ENCODE measurements around the gene SLFN5.
"Not testable (repeated sequence)": the region's sequence is repeated elsewhere in the genome, so short reads cannot be mapped to it uniquely, and the experiment has no call there.

SLFN5 gene

DNA sequence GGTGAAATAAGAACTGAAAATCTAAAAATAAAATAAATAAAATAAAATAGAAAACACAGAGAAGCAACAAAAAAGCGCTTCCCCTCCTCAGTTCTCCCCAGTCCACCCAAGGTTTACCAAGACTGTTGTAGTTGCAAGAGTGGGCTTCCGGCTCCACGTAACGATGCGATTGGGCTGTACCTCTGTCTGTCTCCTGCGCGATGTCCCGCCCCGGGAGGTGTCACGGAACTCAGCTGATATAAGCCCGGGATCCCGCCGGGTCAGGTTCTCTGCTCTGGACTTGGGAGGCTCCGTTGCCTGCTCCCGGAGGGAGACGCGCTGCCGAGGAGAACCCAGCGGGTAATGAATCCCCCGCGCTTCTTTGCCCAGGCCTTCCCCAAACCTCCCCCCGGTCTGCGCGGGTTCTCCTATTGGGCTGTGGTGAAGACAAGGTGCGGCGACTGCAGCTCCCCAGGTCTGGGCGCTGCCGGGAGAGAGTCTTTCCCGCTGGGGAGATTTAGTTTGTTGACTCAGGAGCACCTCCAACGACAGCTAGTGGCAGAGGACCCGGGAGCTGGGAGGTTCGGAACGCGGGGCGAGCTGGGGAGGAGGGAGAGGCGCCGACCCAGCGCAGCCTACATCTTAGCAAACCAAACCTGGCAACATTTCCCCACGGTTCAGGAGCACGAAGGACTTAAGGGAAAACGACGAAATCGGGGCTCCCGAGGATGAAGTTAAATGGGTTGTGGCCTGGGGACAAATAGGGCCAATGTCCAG, at the start of gene SLFN5:
Gene SLFN5 (plus strand): TSS at position 268 of the 756 bp plus-strand sequence. CDS start 15,619 bp downstream, outside the sequence.
- DNase-seq: peak; percentile 98

DNA sequence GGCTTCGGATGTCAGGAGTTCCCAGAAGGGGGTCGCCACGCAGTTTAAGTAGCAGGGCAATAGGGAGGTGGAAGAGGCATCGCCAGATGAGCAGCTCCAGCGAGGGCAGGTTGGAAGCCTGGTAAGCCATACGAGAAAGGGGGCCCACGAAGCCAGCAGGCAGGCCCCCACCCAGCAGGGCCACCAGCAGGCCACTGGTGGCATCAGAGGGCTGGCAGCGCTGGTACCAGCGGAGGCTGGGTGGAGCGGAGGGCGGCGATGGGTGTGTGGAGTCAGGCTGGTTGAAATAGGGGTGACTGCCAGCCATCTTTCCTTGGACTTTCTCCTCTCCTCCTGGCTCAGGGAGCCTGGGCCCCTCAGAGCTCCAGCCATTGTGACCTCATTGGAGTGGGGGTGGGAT, 48.9 kb upstream of the SLFN5 start, which contains the start of gene SLC35G3:
Gene SLC35G3 (minus strand): TSS at position 393 of the 400 bp plus-strand sequence. CDS start 86 bp downstream, at position 307.
- not testable (repeated sequence) for DNase-seq

- DNase-seq: not testable (repeated sequence)
Measured at GRCh38 chr17:35195062-35195461, 47.8 kb upstream of the SLFN5 start.

DNA sequence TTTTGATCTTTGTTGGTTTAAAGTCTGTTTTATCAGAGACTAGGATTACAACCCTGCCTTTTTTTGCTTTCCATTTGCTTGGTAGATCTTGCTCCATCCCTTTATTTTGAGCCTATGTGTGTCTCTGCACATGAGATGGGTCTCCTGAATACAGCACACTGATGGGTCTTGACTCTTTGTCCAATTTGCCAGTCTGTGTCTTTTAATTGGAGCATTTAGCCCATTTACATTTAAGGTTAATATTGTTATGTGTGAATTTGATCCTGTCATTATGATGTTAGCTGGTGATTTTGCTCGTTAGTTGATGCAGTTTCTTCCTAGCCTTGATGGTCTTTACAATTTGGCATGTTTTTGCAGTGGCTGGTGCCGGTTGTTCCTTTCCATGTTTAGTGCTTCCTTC, 40.3 kb upstream of the SLFN5 start:
- DNase-seq: not testable (repeated sequence)

DNA sequence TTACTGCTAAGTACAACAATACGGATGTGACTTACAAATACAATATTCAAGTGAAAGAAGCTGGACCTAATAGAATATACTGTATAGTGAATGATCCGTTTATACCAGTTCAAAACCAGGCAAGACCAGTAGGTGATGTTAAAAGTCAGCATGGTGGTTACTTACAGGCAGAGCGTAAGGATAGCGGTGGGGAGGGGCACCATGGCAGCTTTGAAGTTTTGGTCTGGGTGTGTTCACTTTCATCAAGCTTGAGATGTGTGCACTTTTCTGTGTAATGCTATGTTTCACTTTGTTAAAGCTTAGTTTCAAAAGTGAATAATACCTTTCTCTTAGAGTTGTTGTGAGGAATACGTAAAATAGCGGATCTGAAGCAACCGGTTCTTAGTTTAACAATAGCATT, 32.1 kb upstream of the SLFN5 start:
- DNase-seq: no peak

GRCh38 chr17:35212668-35213067, 30.2 kb upstream of the SLFN5 start:
- no peak for DNase-seq

DNA sequence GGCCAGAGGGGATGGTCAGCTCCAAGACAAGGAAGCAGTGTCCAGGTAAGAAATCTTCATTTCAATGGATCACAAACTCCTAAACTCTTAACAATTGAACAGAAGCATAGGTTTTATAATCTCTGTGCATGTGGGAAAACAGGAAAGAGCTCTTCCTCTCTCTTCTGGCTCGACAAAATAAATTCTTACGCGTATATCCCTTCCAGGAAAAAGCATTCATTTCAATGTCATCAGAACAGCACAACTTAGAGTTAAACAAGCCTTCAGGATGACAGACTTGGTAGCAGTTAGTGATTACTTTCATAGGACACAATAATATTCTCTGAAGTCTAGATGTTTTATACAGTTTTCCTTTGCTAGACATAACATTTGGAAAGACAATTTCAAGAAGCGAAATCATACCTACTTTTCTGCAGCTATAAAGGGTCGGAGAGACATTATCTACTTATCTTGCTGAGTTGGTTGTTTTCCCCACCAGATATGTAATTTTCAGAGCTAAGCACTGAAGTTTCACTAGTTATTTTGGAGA, 29.4 kb upstream of the SLFN5 start:
- DNase-seq: no peak

- no peak for DNase-seq
Measured at GRCh38 chr17:35214192-35214591, 28.7 kb upstream of the SLFN5 start.

GRCh38 chr17:35214631-35215273, 28.1 kb upstream of the SLFN5 start:
- no peak for DNase-seq

- DNase-seq: no peak
Measured at GRCh38 chr17:35217107-35217506, 25.8 kb upstream of the SLFN5 start.

GRCh38 chr17:35218915-35219314, 24.0 kb upstream of the SLFN5 start:
- no peak for DNase-seq

DNA sequence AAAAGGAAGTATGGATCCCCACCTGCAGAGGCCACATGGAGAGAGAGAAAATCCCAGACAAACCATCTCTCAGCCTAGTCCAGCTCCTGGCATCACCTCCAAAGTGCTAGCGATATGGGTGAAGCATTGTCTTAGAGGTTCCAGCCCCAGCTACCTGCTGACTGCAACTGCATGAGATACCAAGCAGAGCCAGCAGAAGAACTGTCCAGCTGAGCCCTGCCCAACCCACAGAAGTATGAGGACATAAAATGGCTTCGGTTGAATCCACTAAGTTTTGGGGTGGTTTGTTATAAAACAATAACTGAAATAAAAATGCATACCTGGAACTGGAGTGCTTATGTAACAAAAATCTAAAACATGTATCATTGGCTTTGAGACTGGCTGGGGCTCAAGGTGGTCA, 20.4 kb upstream of the SLFN5 start:
- DNase-seq: no peak

GRCh38 chr17:35224436-35224835, 18.4 kb upstream of the SLFN5 start:
- DNase-seq: no peak

GRCh38 chr17:35227546-35227945, 15.3 kb upstream of the SLFN5 start:
- DNase-seq: no peak

- no peak for DNase-seq
Measured at GRCh38 chr17:35229638-35230037, 13.2 kb upstream of the SLFN5 start.

DNA sequence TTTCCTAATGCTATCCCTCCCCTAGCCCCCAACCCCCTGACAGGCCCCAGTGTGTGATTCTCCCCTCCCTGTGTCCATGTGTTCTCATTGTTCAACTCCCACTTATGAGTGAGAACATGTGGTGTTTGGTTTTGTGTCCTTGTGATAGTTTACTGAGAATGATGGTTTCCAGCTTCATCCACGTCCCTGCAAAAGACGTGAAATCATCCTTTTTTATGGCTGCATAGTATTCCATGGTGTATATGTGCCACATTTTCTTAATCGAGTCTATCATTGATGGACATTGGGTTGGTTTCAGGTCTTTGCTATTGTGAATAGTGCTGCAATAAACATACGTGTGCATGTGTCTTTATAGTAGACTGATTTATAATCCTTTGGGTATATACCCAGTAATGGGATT, 8.6 kb upstream of the SLFN5 start:
- not testable (repeated sequence) for DNase-seq

- no peak for DNase-seq
Measured at GRCh38 chr17:35235289-35235688, 7.6 kb upstream of the SLFN5 start.

DNA sequence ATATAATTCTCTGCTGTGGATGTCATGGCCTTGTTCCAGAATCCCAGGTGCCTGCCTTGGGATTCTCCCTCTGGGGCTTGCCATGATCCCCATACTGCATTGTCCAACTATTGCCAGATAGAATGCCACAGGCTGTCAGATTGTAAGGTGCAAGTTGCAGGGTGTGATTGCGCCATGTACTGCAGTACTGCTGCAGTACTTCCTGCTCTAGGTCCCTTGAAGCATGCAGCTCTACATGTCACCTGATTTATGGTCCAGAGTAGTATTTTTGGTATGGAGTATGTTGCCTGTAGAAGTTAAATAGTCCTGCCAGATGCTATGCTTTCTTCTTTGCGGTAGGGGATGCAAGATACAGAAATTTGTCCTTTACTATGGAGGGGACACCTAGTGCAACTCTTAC, 7.0 kb upstream of the SLFN5 start:
- no peak for DNase-seq

DNA sequence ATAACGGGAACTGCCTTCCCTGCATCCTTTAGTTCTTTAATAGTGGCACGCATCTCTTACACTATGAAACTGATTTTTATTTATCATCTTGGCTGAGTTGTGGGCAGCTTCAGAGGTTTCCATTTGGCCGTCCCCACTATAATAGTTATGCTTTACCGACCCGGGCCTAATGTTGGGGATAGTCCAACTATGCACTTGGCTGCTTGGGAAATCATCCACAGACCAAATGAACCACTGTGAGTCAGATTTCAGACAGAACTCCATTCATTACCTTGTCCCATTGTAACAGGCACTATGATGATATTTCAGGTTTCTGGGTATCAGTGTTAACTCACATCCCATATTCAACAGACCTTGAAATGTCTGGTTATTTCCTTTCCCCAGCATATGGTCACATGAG, 6.1 kb upstream of the SLFN5 start:
- no peak for DNase-seq

- DNase-seq: no peak
Measured at GRCh38 chr17:35238821-35239220, 4.1 kb upstream of the SLFN5 start.

GRCh38 chr17:35239823-35240222, 3.0 kb upstream of the SLFN5 start:
- DNase-seq: peak; percentile 29

GRCh38 chr17:35240861-35241260, 2.0 kb upstream of the SLFN5 start:
- DNase-seq: peak; percentile 10

GRCh38 chr17:35241520-35241919, 1.4 kb upstream of the SLFN5 start:
- peak; percentile 61 for DNase-seq

DNA sequence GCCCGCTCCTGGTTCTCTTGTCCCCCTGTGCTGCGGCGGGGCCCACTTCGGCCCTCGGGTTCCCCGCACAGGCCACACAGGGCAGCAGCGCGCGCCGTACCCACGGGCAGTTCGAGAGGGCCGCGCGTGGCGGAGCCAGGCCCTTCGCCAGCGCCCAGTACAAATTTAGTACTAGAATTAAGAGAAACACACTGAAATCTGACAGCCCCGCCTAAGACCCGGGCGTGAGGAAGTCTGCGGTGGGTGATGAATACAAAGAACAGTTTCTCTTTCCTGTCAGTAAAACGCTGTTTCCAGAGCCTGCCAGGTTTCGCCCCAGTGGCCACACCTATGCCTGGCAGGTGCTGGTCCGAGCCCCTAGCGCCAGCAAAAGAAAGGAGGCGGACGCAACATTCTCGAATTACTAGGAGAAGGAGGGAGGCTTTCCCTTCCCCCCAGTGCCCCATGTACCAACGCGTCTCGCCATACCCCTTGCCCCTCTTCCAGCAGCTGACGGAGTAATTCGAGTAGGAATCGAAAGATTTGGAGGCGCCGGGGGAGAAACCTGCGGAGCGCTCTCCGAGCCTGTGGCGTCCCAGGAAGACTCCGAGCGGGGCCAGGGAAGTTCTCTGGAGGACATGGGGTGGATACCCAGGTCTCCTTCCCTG, 591 bp upstream of the SLFN5 start:
- DNase-seq: peak; percentile 95

All from islet precursor cell (in vitro differentiated cells).